Measurements from ENCODE around the gene ZBTB45. TPM values are rescaled to one million over a fixed set of nuclear protein-coding genes. Genes with fewer than 3 reads are reported as not detected.

Gene ZBTB45
- total RNA-seq, 4 donors from 2014 or later, result 13.3 to 30.5 (median 18.4) TPM

DNA sequence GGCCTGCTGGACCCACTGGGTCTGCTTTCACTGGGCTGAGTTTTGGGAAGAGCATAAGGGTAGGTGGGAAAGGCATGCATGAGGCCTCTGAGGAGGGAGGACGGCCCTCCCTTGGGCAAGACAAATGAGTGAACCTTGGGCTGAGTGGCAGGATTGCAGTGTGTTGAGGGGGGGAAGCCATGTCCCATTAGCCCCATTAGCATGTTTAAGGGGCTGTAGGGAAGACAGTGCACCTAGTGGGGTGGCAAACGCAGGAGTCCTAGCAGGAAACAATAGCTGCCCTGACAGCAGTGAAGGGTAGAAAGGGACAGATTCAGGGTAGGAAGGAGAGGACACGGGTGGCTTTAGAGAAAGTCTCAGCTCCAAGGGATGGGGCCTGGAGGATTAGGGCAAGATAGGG, 3.1 kb upstream of the ZBTB45 start:
- DNase-seq (ENCODE audit: low spot score in 2 of 2), result no peak
- TF ChIP-seq, protein P1, sequence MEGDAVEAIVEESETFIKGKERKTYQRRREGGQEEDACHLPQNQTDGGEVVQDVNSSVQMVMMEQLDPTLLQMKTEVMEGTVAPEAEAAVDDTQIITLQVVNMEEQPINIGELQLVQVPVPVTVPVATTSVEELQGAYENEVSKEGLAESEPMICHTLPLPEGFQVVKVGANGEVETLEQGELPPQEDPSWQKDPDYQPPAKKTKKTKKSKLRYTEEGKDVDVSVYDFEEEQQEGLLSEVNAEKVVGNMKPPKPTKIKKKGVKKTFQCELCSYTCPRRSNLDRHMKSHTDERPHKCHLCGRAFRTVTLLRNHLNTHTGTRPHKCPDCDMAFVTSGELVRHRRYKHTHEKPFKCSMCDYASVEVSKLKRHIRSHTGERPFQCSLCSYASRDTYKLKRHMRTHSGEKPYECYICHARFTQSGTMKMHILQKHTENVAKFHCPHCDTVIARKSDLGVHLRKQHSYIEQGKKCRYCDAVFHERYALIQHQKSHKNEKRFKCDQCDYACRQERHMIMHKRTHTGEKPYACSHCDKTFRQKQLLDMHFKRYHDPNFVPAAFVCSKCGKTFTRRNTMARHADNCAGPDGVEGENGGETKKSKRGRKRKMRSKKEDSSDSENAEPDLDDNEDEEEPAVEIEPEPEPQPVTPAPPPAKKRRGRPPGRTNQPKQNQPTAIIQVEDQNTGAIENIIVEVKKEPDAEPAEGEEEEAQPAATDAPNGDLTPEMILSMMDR (IDR thresholded peaks at IDR 0.05), result no peak
- no peak for TF ChIP-seq POLR2A (IDR thresholded peaks at IDR 0.05)
- H3K4me3 ChIP-seq (ENCODE audit: low read depth, poor library complexity, severe bottlenecking), result no peak overlapping the region
- intact Hi-C loops (cut with DNase I; ENCODE audit: low total_unique reads), result no loop called here
- WGBS, 2 donors, result 79 to 87% methylated on average over 3 of the region's 3 CpGs

DNA sequence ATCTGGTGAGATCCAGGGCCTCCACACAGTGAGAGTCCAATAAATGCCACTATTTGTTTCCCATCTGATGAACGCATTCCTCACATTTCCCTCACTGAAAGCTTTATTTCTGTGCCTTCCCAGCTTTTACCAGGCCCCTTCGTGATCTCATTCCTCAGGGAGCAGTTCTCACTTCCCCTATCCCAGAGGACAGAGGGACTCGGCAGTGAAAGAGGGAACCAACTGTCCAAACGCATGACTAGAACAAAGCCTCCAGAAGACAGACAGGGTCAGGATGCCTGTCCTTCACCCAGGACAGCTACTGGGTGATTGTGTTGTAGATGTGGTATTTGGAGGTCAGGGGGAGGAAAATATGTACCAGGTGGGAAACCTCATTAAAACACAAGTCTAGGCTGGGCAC, 2.0 kb upstream of the ZBTB45 start:
- no peak overlapping the region for H3K4me3 ChIP-seq (ENCODE audit: low read depth, poor library complexity, severe bottlenecking)
- no peak for DNase-seq (ENCODE audit: low spot score in 2 of 2)
- WGBS, 2 donors, result 67 to 69% methylated on average over 4 of the region's 4 CpGs
- intact Hi-C loops (cut with DNase I; ENCODE audit: low total_unique reads), result no loop called here
- no peak for TF ChIP-seq POLR2A (IDR thresholded peaks at IDR 0.05)

GRCh38 chr19:58520257-58520599, 618 bp upstream of the ZBTB45 start:
- H3K4me3 ChIP-seq (ENCODE audit: low read depth, poor library complexity, severe bottlenecking), result peak overlapping the region; percentile 78
- WGBS, 2 donors, result 8 to 11% methylated on average over 7 of the region's 7 CpGs
- TF ChIP-seq, protein P1 (IDR thresholded peaks at IDR 0.05), result no peak
- TF ChIP-seq POLR2A (IDR thresholded peaks at IDR 0.05), result no peak
- intact Hi-C loops (cut with DNase I; ENCODE audit: low total_unique reads), result no loop called here
- no peak for DNase-seq (ENCODE audit: low spot score in 2 of 2)

- TF ChIP-seq POLR2A (IDR thresholded peaks at IDR 0.05), result no peak
- TF ChIP-seq, protein P1 (IDR thresholded peaks at IDR 0.05), result peak in 1 of 3 donors; percentile 28
- intact Hi-C loops (cut with DNase I; ENCODE audit: low total_unique reads), result no loop called here
- H3K4me3 ChIP-seq (ENCODE audit: low read depth, poor library complexity, severe bottlenecking), result peak overlapping the region; percentile 78
- 0 to 1% methylated on average over 14 of the region's 14 CpGs for WGBS, 2 donors
- DNase-seq (ENCODE audit: low spot score in 2 of 2), result peak in 1 of 2 donors; percentile 90
These were observed 589 bp downstream of the ZBTB45 start for GRCh38 chr19:58519087-58519354.

DNA sequence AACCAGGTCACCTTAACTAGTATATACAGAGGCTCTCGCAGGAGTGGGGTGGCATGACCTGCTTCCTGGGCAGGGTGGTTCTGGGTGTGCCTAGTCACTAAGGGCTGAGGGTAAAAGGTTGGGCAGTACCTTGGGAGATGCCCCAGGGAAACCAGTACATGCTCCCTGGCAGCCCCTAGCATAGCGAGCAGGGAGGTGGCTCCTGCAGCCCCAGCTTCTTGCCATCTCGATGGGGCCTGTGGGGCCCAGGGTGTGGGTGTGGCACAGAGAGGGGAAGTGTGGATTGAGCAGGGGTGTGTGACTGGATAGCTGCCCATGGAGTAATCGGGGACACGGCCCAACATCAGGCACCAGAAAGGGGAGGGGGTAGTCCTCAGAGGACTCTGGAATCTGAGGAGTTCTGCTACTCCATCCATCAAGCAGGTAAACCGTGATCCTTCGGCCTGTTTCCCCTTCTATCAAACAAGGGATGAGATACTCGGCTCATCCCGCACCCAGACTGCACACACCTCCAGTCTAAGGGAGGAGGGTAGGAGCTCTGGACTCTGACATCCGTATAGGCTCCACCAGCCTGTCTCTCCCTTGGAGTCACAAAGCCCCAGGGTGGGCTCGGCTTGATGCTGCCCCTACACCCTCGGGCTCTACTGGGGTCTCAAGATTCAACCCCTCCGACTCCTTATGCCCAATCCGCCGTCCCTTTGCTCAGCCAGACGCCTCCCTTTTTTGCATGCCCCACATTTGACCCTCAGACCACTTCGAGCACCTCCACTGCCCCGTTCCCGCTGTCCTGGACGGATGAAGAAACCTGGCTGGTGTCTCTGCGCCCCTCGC, 1.1 kb downstream of the ZBTB45 start:
- peak overlapping the region; percentile 78 for H3K4me3 ChIP-seq (ENCODE audit: low read depth, poor library complexity, severe bottlenecking)
- no peak for TF ChIP-seq POLR2A (IDR thresholded peaks at IDR 0.05)
- TF ChIP-seq, protein P1 (IDR thresholded peaks at IDR 0.05), result no peak
- intact Hi-C loops (cut with DNase I; ENCODE audit: low total_unique reads), result no loop called here
- DNase-seq (ENCODE audit: low spot score in 2 of 2), result peak in 1 of 2 donors; percentile 15
- 4 to 5% methylated on average over 21 to 22 of the region's 22 CpGs for WGBS, 2 donors

- intact Hi-C loops (cut with DNase I; ENCODE audit: low total_unique reads), result no loop called here
- no peak overlapping the region for H3K4me3 ChIP-seq (ENCODE audit: low read depth, poor library complexity, severe bottlenecking)
- TF ChIP-seq, protein P1 (IDR thresholded peaks at IDR 0.05), result no peak
- TF ChIP-seq POLR2A (IDR thresholded peaks at IDR 0.05), result no peak
- 90 to 92% methylated on average over 62 to 65 of the region's 65 CpGs for WGBS, 2 donors
- DNase-seq (ENCODE audit: low spot score in 2 of 2), result no peak
These were observed 2.4 kb downstream of the ZBTB45 start for GRCh38 chr19:58516964-58517833.

Data from lower leg skin (tissue), 4 donors.